MM.1S (cell line): ENCODE measurements around the gene C12orf60.
"Not testable (repeated sequence)": the region's sequence is repeated elsewhere in the genome, so short reads cannot be mapped to it uniquely, and the experiment has no call there.

Experiments
- DNase-seq: peaks from one replicate; pipeline ENCODE4 v3.0.0-alpha.2; 2015
- H2AFZ ChIP-seq: fragments of 300-600 bp; sonication (generic); 2 replicates; pipeline ENCODE4 v1.6.0; 2016; ENCODE audit warnings: antibody characterized with exemption, low read length
- H3F3A ChIP-seq: fragments of 300-600 bp; sonication (generic); 2 replicates; pipeline ENCODE4 v1.6.1; 2016; ENCODE audit warnings: mild to moderate bottlenecking, antibody characterized with exemption, low read length, moderate library complexity, mixed read lengths; ENCODE audit not compliant: insufficient read depth
- H3K27ac ChIP-seq: fragments of 300-600 bp; sonication (generic); 2 replicates; pipeline ENCODE4 v1.5.1; 2016; ENCODE audit warnings: mild to moderate bottlenecking, low read length
- H3K27me3 ChIP-seq: fragments of 300-600 bp; sonication (generic); replicated peaks from 2 replicates; pipeline ENCODE4 v1.6.0; 2016; ENCODE audit warnings: low read length; ENCODE audit not compliant: insufficient read depth
- H3K36me3 ChIP-seq: fragments of 300-600 bp; sonication (generic); replicated peaks from 2 replicates; pipeline ENCODE4 v1.6.1; 2016; ENCODE audit warnings: mild to moderate bottlenecking, low read length, mixed read lengths; ENCODE audit not compliant: insufficient read depth
- H3K4me1 ChIP-seq: fragments of 300-600 bp; sonication (generic); 2 replicates; pipeline ENCODE4 v1.6.1; 2016; ENCODE audit warnings: low read length, mixed read lengths
- H3K4me2 ChIP-seq: fragments of 300-600 bp; sonication (generic); 2 replicates; pipeline ENCODE4 v1.6.0; 2016; ENCODE audit warnings: low read depth, low read length
- H3K4me3 ChIP-seq: fragments of 300-600 bp; sonication (generic); 2 replicates; pipeline ENCODE4 v1.5.1; 2016; ENCODE audit warnings: low read length, mixed read lengths
- H3K79me2 ChIP-seq: fragments of 300-600 bp; sonication (generic); 2 replicates; pipeline ENCODE4 v1.6.1; 2016; ENCODE audit warnings: mixed run types, low read length, mixed read lengths
- H3K9ac ChIP-seq: fragments of 300-600 bp; sonication (generic); 2 replicates; pipeline ENCODE4 v1.6.1; 2016; ENCODE audit warnings: low read length, mixed read lengths
- H3K9me2 ChIP-seq: fragments of 300-600 bp; sonication (generic); replicated peaks from 2 replicates; pipeline ENCODE4 v1.6.1; 2016; ENCODE audit warnings: mild to moderate bottlenecking, low read length, mixed read lengths; ENCODE audit not compliant: insufficient read depth
- H3K9me3 ChIP-seq: fragments of 300-600 bp; sonication (generic); replicated peaks from 2 replicates; pipeline ENCODE4 v1.6.1; 2016; ENCODE audit warnings: mild to moderate bottlenecking, low read length, mixed read lengths; ENCODE audit not compliant: insufficient read depth
- H4K20me1 ChIP-seq: fragments of 300-600 bp; sonication (generic); 2 replicates; pipeline ENCODE4 v1.6.1; 2016; ENCODE audit warnings: mild to moderate bottlenecking, low read length, moderate library complexity, mixed read lengths; ENCODE audit not compliant: insufficient read depth
- EZH2 ChIP-seq: fragments of 300-600 bp; sonication (generic); optimal IDR thresholded peaks from 2 replicates; pipeline ENCODE3; 2017; ENCODE audit warnings: low read depth, mild to moderate bottlenecking, antibody characterized with exemption, low read length, mixed read lengths
- EZH2phosphoT487 ChIP-seq: fragments of 300-600 bp; sonication (generic); IDR thresholded peaks from 2 replicates; pipeline ENCODE4 v1.6.1; 2018; ENCODE audit warnings: antibody characterized with exemption, low read length
- TF ChIP-seq, protein P1 (sequence below): fragments of 300-600 bp; sonication (generic); IDR thresholded peaks from 2 replicates; pipeline ENCODE4 v1.5.1; 2016; ENCODE audit warnings: antibody characterized with exemption, low read length, mixed read lengths

C12orf60 gene, protein sequence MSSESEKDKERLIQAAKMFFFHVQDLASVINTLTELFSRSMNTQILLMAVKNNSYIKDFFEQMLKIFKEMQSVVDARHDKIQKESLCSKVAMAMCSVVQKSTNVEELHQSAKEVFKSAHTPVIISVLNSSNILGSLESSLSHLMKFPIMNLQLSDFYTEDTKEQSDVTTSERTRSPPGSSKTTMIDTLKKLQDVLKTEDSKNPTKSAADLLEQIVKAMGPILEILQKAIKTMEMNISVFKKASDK

GRCh38 chr12:14803011-14803829, at the start of gene C12orf60, which contains the start of gene WBP11:
C12orf60 (plus strand) TSS chr12:14803670; CDS start chr12:14822936, 19,266 bp downstream.
WBP11 (minus strand) TSS chr12:14803478; CDS start chr12:14801383, 2,095 bp downstream.
- Histone ChIP-seq H4K20me1 (no peaks in the 10 kb centered on the region), H3K79me2 (peaks cover 49% of the 10 kb centered on the region), H3K9me2 (no peaks in the 10 kb centered on the region), H3K4me1 (peaks cover 12% of the 10 kb centered on the region; the same call in 1 of the 2 replicates), H3K4me3 (peak within 1 kb of the TSS; percentile 89), H3K9ac (peak within 1 kb of the TSS; percentile 93), H3K36me3 (peaks cover 4% of the 10 kb centered on the region; the same call in 1 of the 2 replicates), H3K27me3 (no peaks in the 10 kb centered on the region), H3K27ac (peak within 1 kb of the TSS; percentile 74), H2AFZ (peak within 1 kb of the TSS; percentile 64), H3K9me3 (no peaks in the 10 kb centered on the region), H3F3A (no peaks in the 10 kb centered on the region; the same call in 1 of the 2 replicates), H3K4me2 (peak within 1 kb of the TSS; percentile 79)
- TF ChIP-seq EZH2 (no peak), EZH2phosphoT487 (no peak)
- TF ChIP-seq, protein P1, sequence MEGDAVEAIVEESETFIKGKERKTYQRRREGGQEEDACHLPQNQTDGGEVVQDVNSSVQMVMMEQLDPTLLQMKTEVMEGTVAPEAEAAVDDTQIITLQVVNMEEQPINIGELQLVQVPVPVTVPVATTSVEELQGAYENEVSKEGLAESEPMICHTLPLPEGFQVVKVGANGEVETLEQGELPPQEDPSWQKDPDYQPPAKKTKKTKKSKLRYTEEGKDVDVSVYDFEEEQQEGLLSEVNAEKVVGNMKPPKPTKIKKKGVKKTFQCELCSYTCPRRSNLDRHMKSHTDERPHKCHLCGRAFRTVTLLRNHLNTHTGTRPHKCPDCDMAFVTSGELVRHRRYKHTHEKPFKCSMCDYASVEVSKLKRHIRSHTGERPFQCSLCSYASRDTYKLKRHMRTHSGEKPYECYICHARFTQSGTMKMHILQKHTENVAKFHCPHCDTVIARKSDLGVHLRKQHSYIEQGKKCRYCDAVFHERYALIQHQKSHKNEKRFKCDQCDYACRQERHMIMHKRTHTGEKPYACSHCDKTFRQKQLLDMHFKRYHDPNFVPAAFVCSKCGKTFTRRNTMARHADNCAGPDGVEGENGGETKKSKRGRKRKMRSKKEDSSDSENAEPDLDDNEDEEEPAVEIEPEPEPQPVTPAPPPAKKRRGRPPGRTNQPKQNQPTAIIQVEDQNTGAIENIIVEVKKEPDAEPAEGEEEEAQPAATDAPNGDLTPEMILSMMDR, result no peak
- peak; percentile 99 for DNase-seq

DNA sequence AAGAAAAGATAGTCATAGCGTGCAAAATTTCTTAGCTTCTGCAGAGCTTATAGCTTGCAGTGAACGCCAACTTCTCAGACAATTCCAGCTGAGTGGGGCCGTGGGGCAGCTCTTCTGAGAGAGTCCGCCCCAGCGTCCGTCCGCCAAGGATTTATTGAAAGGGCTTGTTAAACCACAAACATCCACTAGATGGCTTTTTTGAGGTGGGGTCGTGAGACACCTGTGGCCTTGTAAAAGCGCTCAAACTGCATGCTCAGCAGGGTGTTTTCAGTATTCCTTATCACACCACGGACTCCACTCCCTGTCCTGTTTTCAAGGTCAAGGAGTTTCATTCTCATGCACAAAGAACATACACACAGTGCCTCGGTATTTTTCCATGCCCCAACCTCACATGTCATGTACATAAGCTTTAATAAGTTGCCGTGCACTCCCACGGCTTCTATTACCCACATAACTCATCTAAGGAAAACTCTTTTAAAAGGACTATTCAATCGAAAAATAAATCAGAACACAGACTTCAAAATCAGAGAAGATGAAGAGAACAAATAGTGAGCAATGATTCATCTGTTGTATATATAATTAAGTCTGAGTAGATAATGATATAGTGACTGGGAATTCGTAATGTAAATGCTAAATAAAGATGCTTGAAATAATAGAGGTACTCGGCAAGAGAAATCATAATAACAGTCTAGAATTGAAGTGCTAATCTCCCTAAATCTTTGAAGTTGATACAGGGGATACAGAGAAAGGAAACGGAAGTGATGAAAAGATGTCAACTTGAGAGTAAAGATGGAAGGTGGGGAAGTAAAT, 46.9 kb upstream of the C12orf60 start:
- no peaks in the 10 kb centered on the region for H4K20me1 ChIP-seq
- TF ChIP-seq EZH2 (no peak), EZH2phosphoT487 (no peak)
- TF ChIP-seq, protein P1, result peak; percentile 38
- H3K4me3 ChIP-seq, result 0 out of 2 replicates have a peak overlapping the region, but pooled peaks have one; percentile 15
- H3K36me3 ChIP-seq, result no peaks in the 10 kb centered on the region
- H3K4me2 ChIP-seq, result peak overlapping the region; percentile 35; the same call in 1 of the 2 replicates
- H3K9ac ChIP-seq, result no peak overlapping the region
- no peaks in the 10 kb centered on the region for H3K27me3 ChIP-seq
- no peaks in the 10 kb centered on the region for H3K9me3 ChIP-seq
- DNase-seq, result peak; percentile 69
- no peak overlapping the region for H3K27ac ChIP-seq
- H3K9me2 ChIP-seq, result no peaks in the 10 kb centered on the region
- H3F3A ChIP-seq, result no peaks in the 10 kb centered on the region
- 0 out of 2 replicates have a peak overlapping the region, but pooled peaks have one; percentile 4 for H2AFZ ChIP-seq
- H3K79me2 ChIP-seq, result no peaks in the 10 kb centered on the region
- H3K4me1 ChIP-seq, result no peaks in the 10 kb centered on the region

DNA sequence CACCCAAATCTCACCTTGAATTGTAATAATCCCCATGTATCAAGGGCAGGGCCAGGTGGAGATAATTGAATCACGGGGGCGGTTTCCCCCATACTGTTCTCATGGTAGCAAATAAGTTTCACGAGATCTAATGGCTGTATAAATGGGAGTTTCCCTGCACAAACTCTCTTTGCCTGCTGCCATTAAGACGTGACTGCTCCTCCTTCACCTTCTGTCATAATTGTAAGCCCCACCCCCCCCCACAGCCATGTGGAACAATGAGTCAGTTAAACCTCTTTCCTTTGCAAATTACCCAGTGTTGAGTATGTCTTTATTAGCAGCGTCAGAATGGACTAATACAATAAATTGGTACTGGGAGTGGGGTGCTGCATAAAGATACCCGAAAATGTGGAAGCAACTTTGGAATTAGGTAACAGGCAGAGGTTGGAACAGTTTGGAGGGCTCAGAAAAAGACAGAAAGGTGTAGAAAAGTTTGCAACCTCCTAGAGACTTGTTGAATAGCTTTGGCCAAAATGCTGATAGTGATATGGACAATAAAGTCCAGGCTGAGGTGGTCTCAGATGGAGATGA, 43.7 kb upstream of the C12orf60 start:
- H3F3A ChIP-seq, result not testable (repeated sequence)

More for the DNA sequence above, 43.7 kb upstream of the C12orf60 start:
- not testable (repeated sequence) for H3K36me3 ChIP-seq, H3K4me2 ChIP-seq, H4K20me1 ChIP-seq, H3K4me1 ChIP-seq, H3K79me2 ChIP-seq, H3K9me2 ChIP-seq, H3K9me3 ChIP-seq, H3K4me3 ChIP-seq, H2AFZ ChIP-seq, H3K9ac ChIP-seq, H3K27ac ChIP-seq, H3K27me3 ChIP-seq, DNase-seq
